ENCODE measurements around the gene DNAJC27.

DNAJC27 gene

DNA sequence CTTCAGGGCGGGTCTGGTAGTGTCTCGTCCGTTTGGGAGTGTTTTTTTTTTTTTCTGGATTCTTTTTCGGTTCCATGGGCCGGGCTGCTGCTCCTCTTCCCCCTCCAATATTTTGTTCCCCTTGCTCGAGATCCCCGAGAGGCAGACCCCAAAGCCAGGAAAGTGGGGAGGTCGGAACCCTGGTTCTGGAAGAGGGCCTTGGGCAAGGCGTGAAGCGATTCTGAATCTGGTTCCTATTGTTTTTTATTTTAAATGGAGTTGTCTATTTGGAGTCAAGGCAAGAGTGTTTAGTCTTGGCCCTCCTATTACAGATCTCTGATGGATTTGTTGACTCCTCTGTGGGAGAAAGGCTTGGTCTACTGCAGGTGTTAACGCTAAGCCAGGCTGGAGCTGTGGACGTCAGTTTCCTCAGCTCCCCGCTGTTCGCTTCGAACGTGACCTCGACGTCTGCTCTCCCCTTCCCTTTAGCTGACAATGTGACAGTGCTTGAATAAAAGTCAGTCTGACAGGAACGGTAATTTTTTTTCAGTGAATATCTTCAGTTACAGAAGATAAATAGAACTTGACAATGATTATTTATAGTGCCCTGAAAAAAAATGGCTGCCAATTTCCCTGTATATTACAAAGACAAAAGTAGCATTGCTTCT lies 683 bp upstream of the DNAJC27 start:
- peak; percentile 18 for DNase-seq (ENCODE audit: insufficient read length, low spot score)
- no peak for TF ChIP-seq PAX5 (IDR thresholded peaks at IDR 0.05; ENCODE audit: insufficient read depth, low read length, severe bottlenecking)
- FAIRE-seq: peak; percentile 67

DNA sequence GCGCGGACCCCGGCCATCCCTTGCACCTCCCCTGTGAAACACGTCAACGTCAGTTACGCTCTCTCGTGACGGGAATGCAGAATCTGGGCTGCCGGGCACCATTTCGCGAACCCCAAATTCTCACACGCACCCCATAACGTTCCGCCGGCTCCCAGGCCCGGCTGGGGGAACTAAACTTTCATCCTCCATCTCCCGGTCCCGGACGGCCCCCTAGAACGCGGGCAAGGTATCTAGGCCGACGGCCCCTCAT lies 544 bp downstream of the DNAJC27 start:
- FAIRE-seq (peak; percentile 57), DNase-seq (ENCODE audit: insufficient read length, low spot score) (peak; percentile 21)
- TF ChIP-seq POU2F2 (IDR thresholded peaks at IDR 0.05; ENCODE audit: low read depth, low read length): no peak
- TF ChIP-seq POLR2A (IDR thresholded peaks at IDR 0.05; ENCODE audit: low read depth, low read length): no peak; the same call in 1 of the 2 replicates
- no peak for TF ChIP-seq POLR2AphosphoS5 (IDR thresholded peaks at IDR 0.05; ENCODE audit: low read depth, low read length)
- TF ChIP-seq TAF1 (IDR thresholded peaks at IDR 0.05; ENCODE audit: low read depth, low read length): peak; percentile 45; the same call in 1 of the 2 replicates

DNA sequence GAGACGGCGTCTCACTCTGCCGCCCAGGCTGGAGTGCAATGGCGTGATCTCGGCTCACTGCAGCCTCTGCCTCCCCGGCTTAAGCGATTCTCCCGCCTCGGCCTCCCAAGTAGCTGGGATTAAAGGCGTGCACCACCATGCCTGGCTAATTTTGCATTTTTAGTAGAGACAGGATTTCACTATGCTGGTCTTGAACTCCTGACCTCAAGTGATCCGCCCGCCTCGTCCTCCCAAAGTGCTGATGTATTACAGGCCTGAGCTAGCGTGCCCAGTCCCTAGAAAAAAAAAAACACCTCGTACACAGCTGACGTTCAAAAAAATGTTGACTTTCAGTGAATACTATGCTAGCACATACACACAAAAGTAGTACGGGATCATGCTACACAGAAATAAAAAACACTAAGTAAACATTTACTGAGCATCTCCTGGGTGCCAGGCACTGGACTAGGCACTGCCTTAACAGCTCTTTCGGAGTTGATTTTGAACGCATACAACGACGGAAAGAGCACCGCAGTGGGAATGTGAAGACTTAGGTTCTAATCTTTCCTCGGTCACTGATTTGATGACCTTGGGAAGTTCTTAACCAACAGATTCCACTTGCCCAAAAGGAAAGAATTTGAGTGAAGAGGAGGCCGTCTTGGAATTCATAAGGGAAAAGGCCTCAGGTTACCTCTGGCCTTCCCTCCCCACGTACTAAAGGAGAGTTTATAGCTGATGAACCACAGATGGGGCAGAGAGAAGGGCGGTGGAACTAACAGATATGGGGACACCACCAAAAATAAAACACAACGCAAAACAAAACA lies 1.1 kb downstream of the DNAJC27 start:
- no peak for DNase-seq (ENCODE audit: insufficient read length, low spot score)
- TF ChIP-seq PAX5 (IDR thresholded peaks at IDR 0.05; ENCODE audit: insufficient read depth, low read length, severe bottlenecking) (no peak), SPI1 (IDR thresholded peaks at IDR 0.05; ENCODE audit: low read depth, low read length) (no peak), POLR2A (IDR thresholded peaks at IDR 0.05; ENCODE audit: low read depth, low read length) (no peak), POU2F2 (IDR thresholded peaks at IDR 0.05; ENCODE audit: low read depth, low read length) (no peak), TAF1 (IDR thresholded peaks at IDR 0.05; ENCODE audit: low read depth, low read length) (no peak), POLR2AphosphoS5 (IDR thresholded peaks at IDR 0.05; ENCODE audit: low read depth, low read length) (no peak)
- FAIRE-seq: peak; percentile 16

DNA sequence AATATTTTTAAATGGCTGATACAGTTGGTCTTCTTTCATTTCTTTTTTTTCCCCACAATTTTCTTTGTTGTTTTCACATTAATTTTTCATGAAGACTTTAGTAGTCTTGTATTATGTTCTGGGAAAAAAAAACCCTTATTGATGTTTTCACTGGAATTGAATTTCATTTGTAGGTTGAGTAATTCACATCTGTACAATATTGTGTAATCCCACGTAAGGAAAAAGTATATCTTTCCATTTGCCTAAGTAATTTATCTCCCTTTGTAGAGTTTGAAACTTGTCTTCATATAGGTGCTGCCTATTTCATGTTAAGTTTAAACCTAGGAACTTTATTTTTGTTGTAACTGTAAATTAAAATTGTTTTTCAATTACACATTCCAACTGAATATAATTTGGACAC lies 2.0 kb downstream of the DNAJC27 start:
- no peak for FAIRE-seq
- no peak for TF ChIP-seq TAF1 (IDR thresholded peaks at IDR 0.05; ENCODE audit: low read depth, low read length)
- TF ChIP-seq PAX5 (IDR thresholded peaks at IDR 0.05; ENCODE audit: insufficient read depth, low read length, severe bottlenecking): no peak
- TF ChIP-seq POLR2AphosphoS5 (IDR thresholded peaks at IDR 0.05; ENCODE audit: low read depth, low read length): no peak
- TF ChIP-seq POU2F2 (IDR thresholded peaks at IDR 0.05; ENCODE audit: low read depth, low read length): no peak
- no peak for TF ChIP-seq SPI1 (IDR thresholded peaks at IDR 0.05; ENCODE audit: low read depth, low read length)
- no peak for TF ChIP-seq POLR2A (IDR thresholded peaks at IDR 0.05; ENCODE audit: low read depth, low read length)
- DNase-seq (ENCODE audit: insufficient read length, low spot score): no peak

DNA sequence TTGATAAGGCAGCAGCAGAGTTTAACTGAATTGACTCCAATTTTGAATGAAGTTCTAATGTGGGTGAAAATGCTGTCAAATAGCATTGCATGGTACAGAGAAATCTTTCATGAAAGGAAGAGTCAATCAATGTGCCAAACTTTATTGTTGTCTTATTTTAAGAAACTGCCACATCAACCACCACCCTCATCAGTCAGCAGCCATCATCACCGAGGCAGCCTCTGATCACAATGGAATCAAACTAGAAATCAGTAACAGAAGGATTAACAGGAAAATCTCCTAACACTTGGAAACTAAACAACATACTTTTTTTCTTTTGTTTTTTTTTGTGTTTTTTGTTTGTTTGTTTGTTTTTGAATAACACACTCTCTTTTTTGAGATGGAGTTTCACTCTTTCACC lies 9.9 kb downstream of the DNAJC27 start:
- TF ChIP-seq POLR2AphosphoS5 (IDR thresholded peaks at IDR 0.05; ENCODE audit: low read depth, low read length) (no peak), POU2F2 (IDR thresholded peaks at IDR 0.05; ENCODE audit: low read depth, low read length) (no peak), SPI1 (IDR thresholded peaks at IDR 0.05; ENCODE audit: low read depth, low read length) (no peak), PAX5 (IDR thresholded peaks at IDR 0.05; ENCODE audit: insufficient read depth, low read length, severe bottlenecking) (no peak), POLR2A (IDR thresholded peaks at IDR 0.05; ENCODE audit: low read depth, low read length) (no peak), TAF1 (IDR thresholded peaks at IDR 0.05; ENCODE audit: low read depth, low read length) (no peak)
- DNase-seq (ENCODE audit: insufficient read length, low spot score) (no peak), FAIRE-seq (no peak)

DNA sequence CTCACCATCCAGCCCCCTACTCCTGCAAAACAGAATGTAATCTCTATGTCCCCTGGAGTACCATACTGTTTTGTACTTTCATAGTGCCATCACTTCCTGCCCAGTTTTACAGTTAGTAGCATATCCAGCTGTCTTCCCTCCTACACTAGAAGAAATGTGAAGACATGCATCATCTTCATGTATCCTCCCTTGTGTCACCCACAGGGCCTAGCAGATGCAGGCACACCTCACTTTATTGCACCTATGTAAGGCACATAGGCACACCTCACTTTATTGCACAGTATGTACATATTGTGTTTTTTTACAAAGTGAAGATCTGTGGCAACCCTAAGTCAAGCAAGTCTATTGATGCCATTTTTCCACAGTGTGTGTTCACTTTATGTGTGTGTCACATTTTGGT lies 12.0 kb downstream of the DNAJC27 start:
- TF ChIP-seq POLR2AphosphoS5 (IDR thresholded peaks at IDR 0.05; ENCODE audit: low read depth, low read length): no peak
- DNase-seq (ENCODE audit: insufficient read length, low spot score): no peak
- no peak for FAIRE-seq

DNA sequence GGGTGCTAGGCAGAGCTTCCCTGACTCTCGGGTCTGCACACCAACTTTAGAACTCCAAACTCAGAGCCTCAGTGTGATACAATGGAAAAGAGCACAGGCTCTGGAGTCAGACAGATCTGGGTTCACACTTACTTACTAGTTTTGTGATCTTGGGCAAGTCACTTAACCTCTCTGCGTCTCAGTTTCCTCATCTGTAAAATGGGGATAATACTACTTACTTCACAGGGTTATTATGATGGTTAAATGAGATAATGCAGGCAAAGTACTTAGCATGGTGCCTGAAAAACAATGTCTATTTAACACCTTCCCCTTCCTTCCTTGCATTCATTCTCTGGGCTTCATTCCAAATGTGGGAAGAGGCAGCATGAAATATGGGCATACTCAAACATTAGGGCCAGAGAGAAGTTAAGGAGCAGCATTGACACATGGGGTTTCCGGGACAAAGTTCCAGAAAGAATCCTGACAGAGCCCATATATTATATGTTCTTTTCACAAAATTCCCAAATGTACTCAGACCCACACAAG lies 13.3 kb downstream of the DNAJC27 start:
- DNase-seq (ENCODE audit: insufficient read length, low spot score) (no peak), FAIRE-seq (no peak)
- TF ChIP-seq POLR2A (IDR thresholded peaks at IDR 0.05; ENCODE audit: low read depth, low read length) (no peak), PAX5 (IDR thresholded peaks at IDR 0.05; ENCODE audit: insufficient read depth, low read length, severe bottlenecking) (no peak), SPI1 (IDR thresholded peaks at IDR 0.05; ENCODE audit: low read depth, low read length) (no peak), TAF1 (IDR thresholded peaks at IDR 0.05; ENCODE audit: low read depth, low read length) (no peak), POLR2AphosphoS5 (IDR thresholded peaks at IDR 0.05; ENCODE audit: low read depth, low read length) (no peak), POU2F2 (IDR thresholded peaks at IDR 0.05; ENCODE audit: low read depth, low read length) (no peak)

DNA sequence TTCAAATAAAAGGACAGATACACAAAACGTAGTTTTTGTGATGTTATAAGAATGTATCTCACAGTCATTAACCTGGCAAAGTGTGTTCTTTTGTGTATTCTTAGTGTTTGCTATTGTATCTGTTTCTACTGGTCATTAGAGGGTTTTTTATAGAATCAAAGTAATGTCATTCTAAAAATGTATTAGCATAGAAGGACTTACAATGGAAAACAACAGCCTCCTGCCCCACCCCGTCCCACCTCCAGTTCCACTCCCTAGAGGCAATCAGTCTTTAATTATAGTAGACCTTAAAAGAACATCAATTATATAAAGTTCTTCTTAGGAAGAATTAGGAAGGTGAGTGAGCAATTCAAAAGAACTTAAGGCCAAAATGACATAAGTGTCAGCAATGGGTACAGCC lies 13.8 kb downstream of the DNAJC27 start:
- no peak for DNase-seq (ENCODE audit: insufficient read length, low spot score)
- no peak for TF ChIP-seq POLR2AphosphoS5 (IDR thresholded peaks at IDR 0.05; ENCODE audit: low read depth, low read length)
- no peak for TF ChIP-seq POLR2A (IDR thresholded peaks at IDR 0.05; ENCODE audit: low read depth, low read length)
- no peak for TF ChIP-seq PAX5 (IDR thresholded peaks at IDR 0.05; ENCODE audit: insufficient read depth, low read length, severe bottlenecking)
- no peak for TF ChIP-seq SPI1 (IDR thresholded peaks at IDR 0.05; ENCODE audit: low read depth, low read length)
- no peak for TF ChIP-seq TAF1 (IDR thresholded peaks at IDR 0.05; ENCODE audit: low read depth, low read length)
- TF ChIP-seq POU2F2 (IDR thresholded peaks at IDR 0.05; ENCODE audit: low read depth, low read length): no peak
- no peak for FAIRE-seq

DNA sequence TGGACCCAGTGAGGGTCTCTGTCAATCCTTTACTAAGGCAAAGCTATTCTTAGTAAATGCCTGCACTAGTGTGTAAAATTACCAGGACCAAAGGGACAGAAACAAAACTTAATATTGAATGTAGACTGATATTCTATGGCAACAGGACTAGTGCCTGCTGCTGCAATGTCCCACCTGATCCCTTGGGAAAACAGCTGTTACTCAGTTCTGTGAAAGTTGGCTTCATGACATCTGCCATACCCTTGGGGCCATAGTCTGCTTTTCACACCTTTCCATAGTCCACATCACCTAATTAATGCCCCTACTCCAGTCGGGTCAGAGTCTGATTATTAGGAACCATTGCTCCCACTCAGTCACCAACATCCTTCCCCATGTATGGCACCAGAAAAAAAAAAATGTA lies 14.5 kb downstream of the DNAJC27 start:
- FAIRE-seq (no peak), DNase-seq (ENCODE audit: insufficient read length, low spot score) (no peak)
- no peak for TF ChIP-seq TAF1 (IDR thresholded peaks at IDR 0.05; ENCODE audit: low read depth, low read length)
- TF ChIP-seq POLR2A (IDR thresholded peaks at IDR 0.05; ENCODE audit: low read depth, low read length): no peak
- no peak for TF ChIP-seq PAX5 (IDR thresholded peaks at IDR 0.05; ENCODE audit: insufficient read depth, low read length, severe bottlenecking)
- TF ChIP-seq POLR2AphosphoS5 (IDR thresholded peaks at IDR 0.05; ENCODE audit: low read depth, low read length): no peak
- no peak for TF ChIP-seq SPI1 (IDR thresholded peaks at IDR 0.05; ENCODE audit: low read depth, low read length)
- TF ChIP-seq POU2F2 (IDR thresholded peaks at IDR 0.05; ENCODE audit: low read depth, low read length): no peak

DNA sequence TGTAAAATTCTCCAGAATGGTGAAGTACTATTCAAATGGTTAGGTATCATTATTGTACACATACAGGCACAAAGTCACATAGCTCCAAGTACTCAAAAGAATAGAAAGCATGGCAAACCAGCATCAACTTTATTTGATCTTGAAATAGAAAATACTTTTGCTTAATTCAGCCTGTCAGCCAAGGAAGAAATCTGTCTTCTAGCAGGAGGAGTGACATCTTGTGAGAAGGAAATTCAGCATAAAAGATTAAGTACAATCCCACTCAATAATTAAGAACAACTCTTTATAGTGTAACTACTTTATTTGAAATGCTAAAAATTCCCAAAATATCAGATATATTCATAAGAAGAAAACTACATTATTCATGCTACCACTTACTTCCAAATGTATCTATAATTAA lies 15.8 kb downstream of the DNAJC27 start:
- TF ChIP-seq SPI1 (IDR thresholded peaks at IDR 0.05; ENCODE audit: low read depth, low read length) (no peak), PAX5 (IDR thresholded peaks at IDR 0.05; ENCODE audit: insufficient read depth, low read length, severe bottlenecking) (no peak), POU2F2 (IDR thresholded peaks at IDR 0.05; ENCODE audit: low read depth, low read length) (no peak), TAF1 (IDR thresholded peaks at IDR 0.05; ENCODE audit: low read depth, low read length) (no peak), POLR2AphosphoS5 (IDR thresholded peaks at IDR 0.05; ENCODE audit: low read depth, low read length) (no peak), POLR2A (IDR thresholded peaks at IDR 0.05; ENCODE audit: low read depth, low read length) (no peak)
- no peak for FAIRE-seq
- DNase-seq (ENCODE audit: insufficient read length, low spot score): no peak
